Activated T-cell treated with anti-CD3 and anti-CD28 coated beads for 4 hours (primary cell): ENCODE results near the gene TOLLIP.
"Not testable (repeated sequence)": the region's sequence is repeated elsewhere in the genome, so short reads cannot be mapped to it uniquely, and the experiment has no call there.

Source experiments
- DNase-seq: peaks from one replicate; pipeline ENCODE4 v3.0.0-alpha.2; 2020

Gene TOLLIP

GRCh38 chr11:1279674-1280055 is 29.8 kb downstream of the TOLLIP start:
- DNase-seq, result no peak

- no peak for DNase-seq
Measured at GRCh38 chr11:1278766-1279673, 30.4 kb downstream of the TOLLIP start.

- no peak for DNase-seq
Measured at GRCh38 chr11:1277936-1278512, 31.4 kb downstream of the TOLLIP start.

GRCh38 chr11:1276866-1277615 is 32.4 kb downstream of the TOLLIP start:
- DNase-seq, result no peak

- DNase-seq, result no peak
Measured at GRCh38 chr11:1276041-1276790, 33.2 kb downstream of the TOLLIP start.

- no peak for DNase-seq
Measured at GRCh38 chr11:1275021-1275420, 34.4 kb downstream of the TOLLIP start.

GRCh38 chr11:1274501-1274900 is 34.9 kb downstream of the TOLLIP start:
- no peak for DNase-seq

GRCh38 chr11:1272531-1272930 is 36.9 kb downstream of the TOLLIP start:
- no peak for DNase-seq

- DNase-seq, result no peak
Measured at GRCh38 chr11:1271927-1272326, 37.5 kb downstream of the TOLLIP start.

- no peak for DNase-seq
Measured at GRCh38 chr11:1271406-1271805, 38.0 kb downstream of the TOLLIP start.

- no peak for DNase-seq
Measured at GRCh38 chr11:1271002-1271401, 38.4 kb downstream of the TOLLIP start.

GRCh38 chr11:1270476-1270875 is 39.0 kb downstream of the TOLLIP start:
- no peak for DNase-seq

GRCh38 chr11:1269957-1270356 is 39.5 kb downstream of the TOLLIP start:
- DNase-seq, result no peak

- no peak for DNase-seq
Measured at GRCh38 chr11:1267441-1268100, 41.9 kb downstream of the TOLLIP start.

- not testable (repeated sequence) for DNase-seq
Measured at GRCh38 chr11:1266976-1267375, 42.5 kb downstream of the TOLLIP start.

- DNase-seq, result not testable (repeated sequence)
Measured at GRCh38 chr11:1265480-1265879, 44.0 kb downstream of the TOLLIP start.

GRCh38 chr11:1264444-1264843 is 45.0 kb downstream of the TOLLIP start:
- not testable (repeated sequence) for DNase-seq

GRCh38 chr11:1263010-1263409 is 46.4 kb downstream of the TOLLIP start:
- DNase-seq, result no peak

- peak; percentile 82 for DNase-seq
Measured at GRCh38 chr11:1262172-1263006, 47.0 kb downstream of the TOLLIP start.

GRCh38 chr11:1261241-1262071 is 48.0 kb downstream of the TOLLIP start:
- no peak for DNase-seq
